ENCODE measurements around the gene ZDHHC1.

ZDHHC1 gene

DNA sequence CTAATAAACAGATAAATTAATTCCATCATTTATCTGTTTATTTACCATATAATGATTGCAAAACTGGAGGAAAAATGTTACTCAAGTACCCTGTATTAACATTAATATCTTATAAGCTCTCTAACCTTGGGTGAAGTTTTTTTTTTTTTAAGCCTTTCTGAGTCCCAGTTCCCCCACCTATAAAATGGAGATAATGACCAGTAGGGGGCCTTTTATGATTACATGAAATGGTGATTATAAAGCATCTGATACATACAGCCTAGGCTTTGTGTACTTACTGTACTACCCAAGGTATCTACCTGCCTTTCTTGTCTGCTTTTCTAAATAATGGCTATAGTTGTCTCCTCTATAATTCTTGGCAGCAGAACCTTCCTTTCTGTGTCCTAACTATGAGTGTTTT is 67.1 kb downstream of the ZDHHC1 start:
- peak; percentile 46 for DNase-seq (ENCODE audit: low read depth)
- peak; percentile 61 for TF ChIP-seq CTCF (conservative IDR thresholded peaks at IDR 0.05; ENCODE audit: control insufficient read depth, insufficient read depth, low read depth, low read length)
- no peak overlapping the region for H3K4me3 ChIP-seq (ENCODE audit: control insufficient read depth, low read depth, low read length)

- no peak overlapping the region for H3K4me3 ChIP-seq (ENCODE audit: control insufficient read depth, low read depth, low read length)
- no peak for DNase-seq (ENCODE audit: low read depth)
- no peak for TF ChIP-seq CTCF (conservative IDR thresholded peaks at IDR 0.05; ENCODE audit: control insufficient read depth, insufficient read depth, low read depth, low read length)
Observed at GRCh38 chr16:67346341-67346740, 69.9 kb downstream of the ZDHHC1 start.

DNA sequence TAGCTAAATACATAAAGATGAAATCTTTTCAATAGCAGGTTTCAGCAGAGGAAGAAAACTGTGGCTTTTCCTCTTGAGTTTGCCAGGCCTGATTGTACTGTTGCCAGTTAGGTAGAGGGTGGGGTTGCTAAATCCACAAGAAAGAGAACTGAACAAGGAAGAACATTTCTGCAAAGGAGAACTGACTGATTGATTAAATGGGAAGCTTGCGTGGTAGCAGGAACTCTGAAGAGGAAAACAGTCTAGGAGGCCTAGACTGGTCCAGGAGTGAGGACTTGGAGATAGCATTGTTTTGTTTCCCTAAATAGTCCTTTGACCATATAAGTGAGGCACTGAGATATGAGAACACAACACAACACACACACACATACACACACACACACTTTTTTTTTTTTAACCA is 70.9 kb downstream of the ZDHHC1 start:
- H3K4me3 ChIP-seq (ENCODE audit: control insufficient read depth, low read depth, low read length), result no peak overlapping the region
- DNase-seq (ENCODE audit: low read depth), result no peak
- no peak for TF ChIP-seq CTCF (conservative IDR thresholded peaks at IDR 0.05; ENCODE audit: control insufficient read depth, insufficient read depth, low read depth, low read length)

All from fibroblast of mammary gland (primary cell).